ENCODE measurements around the gene SERTAD2. TPM values are rescaled to one million over a fixed set of nuclear protein-coding genes. Genes with fewer than 3 reads are reported as not detected.

Gene SERTAD2
- total RNA-seq, 2 experiments from 2014 or later = 50.5 to 54.1 TPM

DNA sequence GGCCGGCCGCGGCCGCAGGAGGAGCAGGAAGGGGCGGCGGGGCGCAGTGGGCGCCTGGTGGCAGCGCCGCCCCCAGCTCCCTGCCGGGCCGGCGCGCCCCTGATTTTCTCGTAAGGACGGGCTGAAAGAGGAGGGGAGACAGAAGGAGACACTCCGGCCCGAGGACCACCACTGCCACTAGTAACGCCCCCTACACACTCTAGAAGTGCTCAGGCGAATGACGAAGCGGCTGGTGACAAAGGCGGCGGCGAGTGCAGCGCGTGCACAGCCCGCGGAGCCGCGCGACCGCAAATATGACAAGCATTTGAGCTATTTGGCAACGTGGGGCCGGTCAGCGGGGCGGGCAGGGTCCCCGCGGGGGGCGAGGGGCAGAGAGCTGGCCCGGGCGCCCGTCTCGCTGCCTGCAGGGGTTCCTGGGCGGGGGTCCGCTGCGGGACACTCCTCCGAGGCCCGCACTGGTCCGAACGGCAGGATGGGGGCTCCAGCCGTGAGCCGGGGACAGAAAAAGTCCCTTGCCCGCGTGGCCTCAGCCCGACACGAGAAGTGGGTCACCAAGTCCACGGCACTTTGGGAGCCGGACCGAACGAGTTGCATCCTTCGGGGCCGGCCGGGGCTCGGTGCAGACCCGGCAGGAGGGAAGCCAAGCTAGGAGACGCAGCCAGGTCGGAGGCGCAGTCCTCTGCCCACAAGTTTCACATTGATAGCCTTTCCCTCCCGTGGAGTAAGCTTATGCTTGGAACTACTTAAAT, 524 bp upstream of the SERTAD2 start:
- H3K27me3 ChIP-seq (ENCODE audit: control insufficient read depth in 1 of 2, insufficient read depth in 2 of 2, low read length in 2 of 2) = no peaks in the 10 kb centered on the region
- H3K4me3 ChIP-seq (ENCODE audit: low read length) = peak overlapping the region; percentile 79
- H3K27ac ChIP-seq (ENCODE audit: low read depth in 1 of 2, low read length in 2 of 2) = peak overlapping the region; percentile 82 to 85
- peak overlapping the region; percentile 92 for H3K4me3 Mint-ChIP-seq
- ATAC-seq (ENCODE audit: poor library complexity) (peak; percentile 49), DNase-seq (peak; percentile 37 to 89 (median 58))
- CTCF ChIA-PET = interaction anchor here (0.6 to 7.1 kb wide), 17 partner anchors 9 to 179 kb away, joined by 3 to 49 read pairs (median 6); partner anchors contain the start of gene AFTPH
- intact Hi-C loops (cut with DNase I, micrococcal nuclease) = loop anchor here in 1 of 2 experiments (10.0 kb wide), 1 partner anchor 401 kb away; the partner anchor contains the start of gene CEP68
- peaks cover 83% of the 10 kb centered on the region for H3K4me1 Mint-ChIP-seq (ENCODE audit: low read depth)
- no peaks in the 10 kb centered on the region for H3K9me3 ChIP-seq (ENCODE audit: control insufficient read depth in 1 of 2, insufficient read depth in 1 of 2, low read length in 2 of 2)
- no peaks in the 10 kb centered on the region for H3K9me3 Mint-ChIP-seq
- no peaks in the 10 kb centered on the region for H3K36me3 ChIP-seq (ENCODE audit: insufficient read depth, low read length)
- H3K36me3 Mint-ChIP-seq (ENCODE audit: low read depth) = peaks cover 15% of the 10 kb centered on the region
- POLR2A ChIA-PET = interaction anchor here (0.8 to 12.6 kb wide), 53 partner anchors 10 to 813 kb away, joined by 3 to 395 read pairs (median 7); partner anchors contain the start of genes ACTR2, AFTPH, CEP68 and RAB1A
- H3K27me3 Mint-ChIP-seq = no peaks in the 10 kb centered on the region
- H3K4me1 ChIP-seq (ENCODE audit: insufficient read depth, low read length) = peaks cover 36% of the 10 kb centered on the region
- TF ChIP-seq, protein P1, sequence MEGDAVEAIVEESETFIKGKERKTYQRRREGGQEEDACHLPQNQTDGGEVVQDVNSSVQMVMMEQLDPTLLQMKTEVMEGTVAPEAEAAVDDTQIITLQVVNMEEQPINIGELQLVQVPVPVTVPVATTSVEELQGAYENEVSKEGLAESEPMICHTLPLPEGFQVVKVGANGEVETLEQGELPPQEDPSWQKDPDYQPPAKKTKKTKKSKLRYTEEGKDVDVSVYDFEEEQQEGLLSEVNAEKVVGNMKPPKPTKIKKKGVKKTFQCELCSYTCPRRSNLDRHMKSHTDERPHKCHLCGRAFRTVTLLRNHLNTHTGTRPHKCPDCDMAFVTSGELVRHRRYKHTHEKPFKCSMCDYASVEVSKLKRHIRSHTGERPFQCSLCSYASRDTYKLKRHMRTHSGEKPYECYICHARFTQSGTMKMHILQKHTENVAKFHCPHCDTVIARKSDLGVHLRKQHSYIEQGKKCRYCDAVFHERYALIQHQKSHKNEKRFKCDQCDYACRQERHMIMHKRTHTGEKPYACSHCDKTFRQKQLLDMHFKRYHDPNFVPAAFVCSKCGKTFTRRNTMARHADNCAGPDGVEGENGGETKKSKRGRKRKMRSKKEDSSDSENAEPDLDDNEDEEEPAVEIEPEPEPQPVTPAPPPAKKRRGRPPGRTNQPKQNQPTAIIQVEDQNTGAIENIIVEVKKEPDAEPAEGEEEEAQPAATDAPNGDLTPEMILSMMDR (IDR thresholded peaks at IDR 0.05) = no peak
- peak overlapping the region; percentile 91 for H3K27ac Mint-ChIP-seq

DNA sequence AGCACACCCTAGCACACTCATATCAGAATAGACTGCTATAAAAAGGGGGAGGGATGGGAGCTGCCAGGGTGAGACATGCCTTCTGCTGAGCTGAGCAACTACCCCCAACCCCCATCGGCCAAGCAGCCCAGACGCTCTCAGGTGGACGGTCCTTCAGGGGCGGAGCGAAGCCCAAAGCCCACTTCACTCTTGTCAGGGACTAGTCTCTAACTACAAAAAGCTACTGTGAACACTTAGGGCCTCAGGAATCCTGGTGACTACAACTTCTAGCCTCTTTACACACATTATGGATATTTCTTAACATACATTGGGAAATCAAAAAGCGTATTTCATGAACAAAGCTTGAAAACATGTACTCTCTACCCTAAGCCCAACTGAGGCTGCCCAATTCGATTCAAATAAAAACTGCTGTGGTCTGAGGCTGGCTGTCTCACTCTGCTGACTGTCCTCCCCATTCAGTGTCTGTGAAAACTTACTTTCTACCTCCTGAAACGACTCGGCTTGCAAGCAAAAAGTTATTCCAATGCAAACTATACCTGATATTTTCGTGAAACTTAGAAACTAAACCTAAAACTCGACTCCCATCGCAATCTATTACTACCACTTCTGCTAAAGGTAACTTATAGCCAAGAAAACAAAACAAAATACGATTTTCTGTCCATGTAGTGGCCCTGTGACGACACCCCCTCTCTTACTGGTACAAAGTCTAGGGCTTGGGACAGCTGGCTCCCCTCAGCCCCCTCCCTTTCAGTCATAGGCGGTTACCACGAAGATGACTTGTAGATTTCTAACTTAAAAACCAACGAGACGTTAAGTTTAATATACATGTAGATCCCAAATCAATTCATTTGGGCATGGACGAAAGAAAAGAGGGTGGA, 1.2 kb downstream of the SERTAD2 start:
- Histone ChIP-seq H3K4me3 (ENCODE audit: low read length) (peak overlapping the region; percentile 91), H3K4me1 (ENCODE audit: insufficient read depth, low read length) (peaks cover 36% of the 10 kb centered on the region), H3K36me3 (ENCODE audit: insufficient read depth, low read length) (no peaks in the 10 kb centered on the region), H3K27me3 (ENCODE audit: control insufficient read depth in 1 of 2, insufficient read depth in 2 of 2, low read length in 2 of 2) (no peaks in the 10 kb centered on the region), H3K9me3 (ENCODE audit: control insufficient read depth in 1 of 2, insufficient read depth in 1 of 2, low read length in 2 of 2) (no peaks in the 10 kb centered on the region), H3K27ac (ENCODE audit: low read depth in 1 of 2, low read length in 2 of 2) (peak overlapping the region; percentile 50 to 94)
- peak in 4 of 14 experiments; percentile 32 to 58 (median 51) for DNase-seq
- Mint-ChIP-seq H3K36me3 (ENCODE audit: low read depth) (peaks cover 15% of the 10 kb centered on the region), H3K27me3 (no peaks in the 10 kb centered on the region), H3K9me3 (no peaks in the 10 kb centered on the region), H3K4me3 (peak overlapping the region; percentile 94), H3K27ac (peak overlapping the region; percentile 91), H3K4me1 (ENCODE audit: low read depth) (peaks cover 84% of the 10 kb centered on the region)
- TF ChIP-seq, protein P1 (IDR thresholded peaks at IDR 0.05) = no peak
- ATAC-seq (ENCODE audit: poor library complexity) = no peak
- intact Hi-C loops (cut with DNase I, micrococcal nuclease) = loop anchor here (1.0 to 10.0 kb wide), 3 partner anchors 78 to 402 kb away; partner anchors contain the start of gene CEP68 (in 1 of the 2)
- ChIA-PET CTCF (interaction anchor here (1.0 to 4.9 kb wide), 13 partner anchors 9 to 321 kb away, joined by 3 to 35 read pairs (median 5); no protein-coding TSS in a partner anchor), POLR2A (interaction anchor here (0.7 to 12.6 kb wide), 33 partner anchors 8 to 575 kb away, joined by 3 to 395 read pairs (median 13); partner anchors contain the start of genes ACTR2, AFTPH, CEP68 and RAB1A)

DNA sequence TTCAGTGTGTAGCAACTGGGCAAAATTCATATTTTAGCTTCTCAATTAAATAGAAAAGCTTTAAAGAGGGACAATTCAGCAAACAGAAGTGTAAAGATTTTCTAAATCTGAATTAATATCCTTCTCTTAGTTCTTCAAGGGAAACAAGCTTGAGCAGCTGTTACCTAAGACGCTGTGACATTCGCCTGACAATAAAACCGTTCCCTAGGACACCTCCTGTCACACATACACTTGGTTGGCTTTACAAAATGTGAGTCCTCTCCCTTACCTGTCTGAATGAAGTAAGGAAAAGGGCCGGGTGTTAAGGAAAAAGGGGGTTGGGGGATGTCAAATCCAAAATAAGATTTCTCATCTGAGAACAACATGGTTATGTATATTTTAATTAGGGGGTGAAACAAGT, 2.1 kb downstream of the SERTAD2 start:
- no peak overlapping the region for H3K27ac ChIP-seq (ENCODE audit: low read depth in 1 of 2, low read length in 2 of 2)
- Mint-ChIP-seq H3K4me1 (ENCODE audit: low read depth) (peaks cover 84% of the 10 kb centered on the region), H3K27me3 (no peaks in the 10 kb centered on the region), H3K9me3 (no peaks in the 10 kb centered on the region), H3K4me3 (peak overlapping the region; percentile 94), H3K27ac (peak overlapping the region; percentile 91), H3K36me3 (ENCODE audit: low read depth) (peaks cover 15% of the 10 kb centered on the region)
- peaks cover 37% of the 10 kb centered on the region for H3K4me1 ChIP-seq (ENCODE audit: insufficient read depth, low read length)
- no peaks in the 10 kb centered on the region for H3K9me3 ChIP-seq (ENCODE audit: control insufficient read depth in 1 of 2, insufficient read depth in 1 of 2, low read length in 2 of 2)
- ChIA-PET POLR2A (interaction anchor here (0.7 to 12.6 kb wide), 14 partner anchors 7 to 405 kb away, joined by 3 to 395 read pairs (median 11); partner anchors contain the start of genes AFTPH and CEP68), CTCF (interaction anchor here (1.0 to 4.9 kb wide), 6 partner anchors 10 to 221 kb away, joined by 3 to 35 read pairs (median 6); no protein-coding TSS in a partner anchor)
- intact Hi-C loops (cut with DNase I, micrococcal nuclease) = loop anchor here in 1 of 2 experiments (10.0 kb wide), 1 partner anchor 403 kb away; the partner anchor contains the start of gene CEP68
- no peaks in the 10 kb centered on the region for H3K36me3 ChIP-seq (ENCODE audit: insufficient read depth, low read length)
- ATAC-seq (ENCODE audit: poor library complexity) (no peak), DNase-seq (no peak)
- TF ChIP-seq, protein P1 (IDR thresholded peaks at IDR 0.05) = no peak
- H3K4me3 ChIP-seq (ENCODE audit: low read length) = no peak overlapping the region
- H3K27me3 ChIP-seq (ENCODE audit: control insufficient read depth in 1 of 2, insufficient read depth in 2 of 2, low read length in 2 of 2) = no peaks in the 10 kb centered on the region
